HepG2 (cell line): ENCODE results near the gene CFAP99. TPM values are rescaled to one million over a fixed set of nuclear protein-coding genes. Genes with fewer than 3 reads are reported as not detected.

Experiments used
- ADNP ChIP-seq: sonication (generic); formaldehyde crosslinking; IDR thresholded peaks from 2 replicates; pipeline ENCODE4 v1.4.0; 2020; ENCODE audit warnings: missing genetic modification reagents
- ARNT2 ChIP-seq: sonication (generic); formaldehyde crosslinking; IDR thresholded peaks from 2 replicates; pipeline ENCODE4 v1.8.0; 2022; ENCODE audit warnings: mild to moderate bottlenecking, low read depth, missing genetic modification reagents, moderate library complexity
- ESRRA ChIP-seq: sonication (generic); formaldehyde crosslinking; IDR thresholded peaks from 2 replicates; pipeline ENCODE4 v1.5.1; 2020; ENCODE audit warnings: mild to moderate bottlenecking, low read depth, missing genetic modification reagents
- GPBP1L1 ChIP-seq: sonication (generic); formaldehyde crosslinking; IDR thresholded peaks from 2 replicates; pipeline ENCODE4 v1.5.0; 2020; ENCODE audit warnings: mild to moderate bottlenecking, missing genetic modification reagents
- HCFC1 ChIP-seq: fragments of 150-350 bp; IDR thresholded peaks from 2 replicates; pipeline ENCODE4 v1.6.1; 2014; ENCODE audit warnings: low read depth, low read length
- IKZF5 ChIP-seq: IDR thresholded peaks from 2 replicates; pipeline ENCODE4 v1.6.1; 2018; ENCODE audit warnings: missing genetic modification reagents, mild to moderate bottlenecking, missing compliant biosample characterization
- PBX2 ChIP-seq: IDR thresholded peaks from 2 replicates; pipeline ENCODE4 v1.6.1; 2016; ENCODE audit warnings: control low read depth
- RELA ChIP-seq: sonication (generic); formaldehyde crosslinking; IDR thresholded peaks from 2 replicates; pipeline ENCODE4 v1.4.0; 2020; ENCODE audit warnings: missing genetic modification reagents
- REPIN1 ChIP-seq: sonication (generic); formaldehyde crosslinking; IDR thresholded peaks from 2 replicates; pipeline ENCODE4 v1.8.0; 2022; ENCODE audit warnings: missing genetic modification reagents, low read depth, mild to moderate bottlenecking, borderline replicate concordance
- RNF2 ChIP-seq: fragments of 450-650 bp; conservative IDR thresholded peaks from 2 replicates; pipeline ENCODE4 v1.6.1; 2016; ENCODE audit warnings: low read depth
- SMAD3 ChIP-seq: sonication (generic); formaldehyde crosslinking; IDR thresholded peaks from 2 replicates; pipeline ENCODE4 v1.4.0; 2020; ENCODE audit warnings: missing genetic modification reagents
- SP1 ChIP-seq, 2 experiments: fragments of 450-650 bp in 1 of 2; sonication (generic) in 1 of 2; formaldehyde crosslinking in 1 of 2; IDR thresholded peaks; 2 replicates each; pipeline versions ENCODE4 v1.4.0 to v1.6.1; 2016 to 2020; ENCODE audit warnings: missing genetic modification reagents in 1 of 2
- TBL1XR1 ChIP-seq: fragments of 150-350 bp; IDR thresholded peaks from 2 replicates; pipeline ENCODE4 v1.6.1; 2014; ENCODE audit warnings: borderline replicate concordance, low read length; ENCODE audit not compliant: partially characterized antibody
- ZNF205 ChIP-seq: IDR thresholded peaks from 2 replicates; pipeline ENCODE4 v1.6.1; 2018; ENCODE audit warnings: missing biosample characterization, missing genetic modification reagents
- ZNF317 ChIP-seq: sonication (generic); formaldehyde crosslinking; IDR thresholded peaks from 2 replicates; pipeline ENCODE4 v1.5.0; 2020; ENCODE audit warnings: mild to moderate bottlenecking, missing genetic modification reagents
- ZNF335 ChIP-seq: sonication (generic); formaldehyde crosslinking; IDR thresholded peaks from 2 replicates; pipeline ENCODE4 v1.4.0; 2020; ENCODE audit warnings: missing genetic modification reagents
- ZNF724P ChIP-seq: sonication (generic); formaldehyde crosslinking; IDR thresholded peaks from 2 replicates; pipeline ENCODE4 v1.8.0; 2022; ENCODE audit warnings: missing genetic modification reagents, borderline replicate concordance
- ZNF782 ChIP-seq: sonication (generic); formaldehyde crosslinking; IDR thresholded peaks from 2 replicates; pipeline ENCODE4 v1.4.0; 2020; ENCODE audit warnings: missing genetic modification reagents, mild to moderate bottlenecking, borderline replicate concordance
- ZNF816 ChIP-seq: sonication (generic); formaldehyde crosslinking; IDR thresholded peaks from 2 replicates; pipeline ENCODE4 v1.8.0; 2022; ENCODE audit warnings: missing genetic modification reagents, mild to moderate bottlenecking, borderline replicate concordance
- ZNF879 ChIP-seq: sonication (generic); formaldehyde crosslinking; IDR thresholded peaks from 2 replicates; pipeline ENCODE4 v1.8.1; 2023; ENCODE audit warnings: missing genetic modification reagents
- polyA plus RNA-seq, 8 experiments: library from polyadenylated mRNA; depleted of rRNA in 3 of 8; stranded (reverse) in 7 of 8; unstranded in 1 of 8; fragments of >200 nt; fragmentation: Illumina TruSeq in 4 of 8; extraction: Trizol in 4 of 8; gene quantifications; 2 replicates each; pipeline versions ENCODE4 v1.2.1 to v1.2.3, GENCODE V29; 2011 to 2016; ENCODE audit warnings: low read depth in 4 of 8, missing spikeins in 1 of 8, mixed read lengths in 1 of 8; ENCODE audit not compliant: insufficient read depth in 1 of 8
- total RNA-seq, 5 experiments: library from RNA; depleted of rRNA; stranded (reverse); fragments of >200 nt; fragmentation: Illumina TruSeq; extraction: Trizol; gene quantifications; 2 replicates each; pipeline ENCODE4 v1.2.3, GENCODE V29; 2016; ENCODE audit warnings: low read depth in 1 of 5
- TF ChIP-seq, protein P1 (sequence below): sonication (generic); formaldehyde crosslinking; IDR thresholded peaks from 2 replicates; pipeline ENCODE4 v1.4.0; 2020; ENCODE audit warnings: missing genetic modification reagents
- TF ChIP-seq, protein P2 (sequence below): sonication (generic); formaldehyde crosslinking; IDR thresholded peaks from 2 replicates; pipeline ENCODE4 v1.5.0; 2020; ENCODE audit warnings: mild to moderate bottlenecking, missing genetic modification reagents, moderate library complexity
- TF ChIP-seq, protein P3 (sequence below): sonication (generic); formaldehyde crosslinking; IDR thresholded peaks from 2 replicates; pipeline ENCODE4 v1.5.1; 2020; ENCODE audit warnings: missing genetic modification reagents, mild to moderate bottlenecking, borderline replicate concordance

Gene CFAP99
- total and polyA plus RNA-seq, 2 of the 13 experiments (the other 11 are each of a cell fraction or from before 2014, with no cell fraction given), result not detected

DNA sequence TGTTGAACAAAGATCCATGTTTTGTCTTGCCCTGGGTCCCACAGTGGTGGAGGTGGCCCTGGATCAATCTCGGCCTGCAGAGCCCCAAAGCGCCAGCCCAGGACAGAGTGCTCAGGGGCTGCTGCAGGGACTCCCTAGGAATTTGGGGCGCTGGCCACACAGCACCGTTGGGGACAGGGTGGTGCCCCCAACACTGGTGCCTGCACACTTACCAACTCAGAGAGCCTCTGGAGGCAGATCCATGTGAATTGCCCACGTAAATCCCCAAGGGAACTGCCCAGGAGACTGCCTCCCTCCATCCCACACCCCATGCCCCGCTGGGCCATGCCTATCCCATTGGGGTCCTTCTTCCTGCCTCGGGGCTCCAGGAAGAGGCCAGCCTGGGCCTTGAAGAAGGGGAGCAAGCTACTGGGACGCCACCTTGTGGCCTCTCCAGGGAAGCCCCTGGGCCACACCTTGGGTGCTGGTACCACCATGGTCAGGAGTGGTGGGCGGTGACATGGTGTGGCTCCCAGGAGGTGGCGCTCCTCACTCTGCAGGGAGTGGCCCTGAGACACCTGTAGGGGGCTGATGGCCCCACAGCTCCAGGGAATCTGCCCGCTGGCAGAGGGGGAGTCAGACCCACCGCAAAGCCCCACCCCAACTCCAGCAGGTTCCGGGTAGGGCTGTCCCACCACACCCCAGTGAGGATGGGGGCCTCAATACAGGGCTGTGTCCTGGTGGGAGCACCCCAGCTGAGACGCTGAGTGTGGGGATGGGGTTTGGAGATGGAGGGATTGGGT is 22.8 kb downstream of the CFAP99 start (continued):
- TF ChIP-seq TBL1XR1 (no peak), HCFC1 (no peak), ZNF782 (CRISPR knock-in tag) (peak; percentile 59; the same call in 1 of the 2 replicates), REPIN1 (CRISPR knock-in tag) (peak; percentile 68; the same call in 1 of the 2 replicates), ZNF205 (CRISPR knock-in tag) (no peak), ZNF879 (CRISPR knock-in tag) (no peak), ZNF724P (CRISPR knock-in tag) (no peak), RNF2 (no peak), GPBP1L1 (CRISPR knock-in tag) (no peak), ARNT2 (CRISPR knock-in tag) (peak; percentile 66; the same call in 1 of the 2 replicates), ADNP (0 out of 2 replicates have a peak, but pooled peaks have one; percentile 10), SMAD3 (CRISPR knock-in tag) (no peak), PBX2 (CRISPR knock-in tag) (no peak), ZNF317 (CRISPR knock-in tag) (no peak), SP1 (IDR thresholded peaks at IDR 0.05) (no peak), SP1 (CRISPR knock-in tag; IDR thresholded peaks at IDR 0.05) (peak; percentile 76), RELA (no peak), ZNF335 (CRISPR knock-in tag) (no peak), ESRRA (CRISPR knock-in tag) (0 out of 2 replicates have a peak, but pooled peaks have one; percentile 30), IKZF5 (CRISPR knock-in tag) (peak; percentile 81; the same call in 1 of the 2 replicates), ZNF816 (no peak)
- TF ChIP-seq, protein P1, sequence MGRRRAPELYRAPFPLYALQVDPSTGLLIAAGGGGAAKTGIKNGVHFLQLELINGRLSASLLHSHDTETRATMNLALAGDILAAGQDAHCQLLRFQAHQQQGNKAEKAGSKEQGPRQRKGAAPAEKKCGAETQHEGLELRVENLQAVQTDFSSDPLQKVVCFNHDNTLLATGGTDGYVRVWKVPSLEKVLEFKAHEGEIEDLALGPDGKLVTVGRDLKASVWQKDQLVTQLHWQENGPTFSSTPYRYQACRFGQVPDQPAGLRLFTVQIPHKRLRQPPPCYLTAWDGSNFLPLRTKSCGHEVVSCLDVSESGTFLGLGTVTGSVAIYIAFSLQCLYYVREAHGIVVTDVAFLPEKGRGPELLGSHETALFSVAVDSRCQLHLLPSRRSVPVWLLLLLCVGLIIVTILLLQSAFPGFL, result no peak
- TF ChIP-seq, protein P2, sequence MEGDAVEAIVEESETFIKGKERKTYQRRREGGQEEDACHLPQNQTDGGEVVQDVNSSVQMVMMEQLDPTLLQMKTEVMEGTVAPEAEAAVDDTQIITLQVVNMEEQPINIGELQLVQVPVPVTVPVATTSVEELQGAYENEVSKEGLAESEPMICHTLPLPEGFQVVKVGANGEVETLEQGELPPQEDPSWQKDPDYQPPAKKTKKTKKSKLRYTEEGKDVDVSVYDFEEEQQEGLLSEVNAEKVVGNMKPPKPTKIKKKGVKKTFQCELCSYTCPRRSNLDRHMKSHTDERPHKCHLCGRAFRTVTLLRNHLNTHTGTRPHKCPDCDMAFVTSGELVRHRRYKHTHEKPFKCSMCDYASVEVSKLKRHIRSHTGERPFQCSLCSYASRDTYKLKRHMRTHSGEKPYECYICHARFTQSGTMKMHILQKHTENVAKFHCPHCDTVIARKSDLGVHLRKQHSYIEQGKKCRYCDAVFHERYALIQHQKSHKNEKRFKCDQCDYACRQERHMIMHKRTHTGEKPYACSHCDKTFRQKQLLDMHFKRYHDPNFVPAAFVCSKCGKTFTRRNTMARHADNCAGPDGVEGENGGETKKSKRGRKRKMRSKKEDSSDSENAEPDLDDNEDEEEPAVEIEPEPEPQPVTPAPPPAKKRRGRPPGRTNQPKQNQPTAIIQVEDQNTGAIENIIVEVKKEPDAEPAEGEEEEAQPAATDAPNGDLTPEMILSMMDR (CRISPR knock-in tag), result peak; percentile 97
- TF ChIP-seq, protein P3, sequence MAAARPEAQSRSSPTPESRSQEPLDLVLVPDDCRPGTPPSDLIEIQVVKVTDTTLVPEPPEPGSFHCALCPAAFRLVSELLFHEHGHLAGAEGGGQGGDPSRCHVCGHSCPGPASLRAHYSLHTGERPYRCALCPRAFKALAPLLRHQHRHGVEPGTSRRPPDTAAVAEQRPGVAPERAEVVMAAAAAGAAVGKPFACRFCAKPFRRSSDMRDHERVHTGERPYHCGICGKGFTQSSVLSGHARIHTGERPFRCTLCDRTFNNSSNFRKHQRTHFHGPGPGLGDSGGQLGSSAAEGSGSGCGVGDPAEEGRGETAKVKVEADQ (CRISPR knock-in tag), result no peak
